Hepatic stellate cell (primary cell): ENCODE data around the gene RIOK1.
"Not testable (repeated sequence)": the region's sequence is repeated elsewhere in the genome, so short reads cannot be mapped to it uniquely, and the experiment has no call there.

Source experiments
- DNase-seq: peaks from one replicate; pipeline ENCODE4 v3.0.0; 2011; ENCODE audit warnings: low spot score

The RIOK1 gene

DNA sequence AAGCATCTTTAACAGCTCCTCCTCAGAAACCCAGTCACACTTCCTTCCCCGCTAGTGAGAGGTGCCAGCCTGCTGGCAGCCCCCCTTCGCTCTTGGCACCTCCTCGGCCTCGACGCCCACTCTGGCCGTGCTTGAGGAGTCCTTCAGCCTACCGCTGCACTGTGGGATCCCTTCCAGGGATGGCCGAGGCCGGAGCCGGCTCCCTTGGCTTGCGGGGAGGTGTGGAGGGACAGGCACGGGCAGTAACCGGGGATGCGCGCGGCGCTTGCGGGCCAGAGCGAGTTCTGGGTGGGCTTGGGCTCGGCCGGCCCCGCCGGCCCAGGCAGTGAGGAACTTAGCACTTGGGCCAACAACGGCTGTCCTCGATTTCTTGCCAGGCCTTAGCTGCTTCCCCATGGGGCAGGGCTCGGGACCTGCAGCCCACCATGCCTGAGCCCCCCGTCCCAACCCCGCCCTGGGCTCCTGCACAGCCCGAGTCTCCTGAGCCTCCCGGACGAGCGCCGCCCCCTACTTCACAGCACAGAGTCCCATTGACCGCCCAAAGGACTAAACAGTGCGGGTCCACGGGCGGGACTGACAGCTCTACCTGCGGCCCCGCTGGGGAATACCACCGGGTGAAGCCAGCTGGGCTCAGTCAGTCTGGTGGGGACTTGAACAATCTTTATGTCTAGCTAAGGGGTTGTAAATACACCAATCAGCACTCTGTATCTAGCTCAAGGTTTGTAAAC, 51.6 kb downstream of the RIOK1 start:
- DNase-seq: no peak

DNA sequence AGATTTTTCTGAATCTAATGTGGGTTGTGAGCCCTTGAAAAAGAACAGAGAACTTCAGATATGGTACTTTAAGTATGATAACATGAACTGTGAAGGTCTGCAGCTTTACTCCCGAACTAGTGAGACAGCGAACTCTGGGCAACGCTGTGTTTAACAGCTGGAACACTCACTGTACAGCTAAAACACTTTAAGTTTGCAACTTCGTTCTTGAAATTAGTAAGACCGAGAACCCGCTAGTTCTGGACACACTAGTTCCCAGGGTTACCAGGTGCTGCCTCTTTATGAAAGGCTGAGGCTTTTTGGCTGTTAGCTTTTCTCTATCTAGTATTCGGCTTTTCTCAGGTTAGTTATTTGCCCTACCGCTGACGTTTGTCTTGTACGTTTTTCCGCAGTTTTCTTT, 52.9 kb downstream of the RIOK1 start:
- DNase-seq: no peak

DNA sequence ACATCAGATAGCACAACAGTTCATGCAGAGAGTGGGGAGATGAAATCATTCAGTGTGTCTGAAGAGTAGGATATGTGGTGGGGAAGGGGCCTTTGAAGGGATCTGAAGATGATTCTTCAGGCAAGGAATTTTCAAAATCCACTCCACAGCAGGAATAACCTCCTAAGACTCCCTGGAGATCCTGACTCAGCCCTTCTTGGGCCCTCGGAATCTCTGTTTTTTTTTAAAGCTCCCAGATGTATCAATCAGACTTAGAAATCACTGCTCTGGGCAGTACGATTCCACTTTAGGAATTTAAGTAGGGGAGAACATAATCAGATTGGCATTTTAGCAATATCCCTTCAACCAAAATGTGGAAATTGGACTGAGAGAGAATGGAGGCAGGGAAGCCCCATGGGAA, 55.5 kb downstream of the RIOK1 start:
- DNase-seq: peak; percentile 71

DNA sequence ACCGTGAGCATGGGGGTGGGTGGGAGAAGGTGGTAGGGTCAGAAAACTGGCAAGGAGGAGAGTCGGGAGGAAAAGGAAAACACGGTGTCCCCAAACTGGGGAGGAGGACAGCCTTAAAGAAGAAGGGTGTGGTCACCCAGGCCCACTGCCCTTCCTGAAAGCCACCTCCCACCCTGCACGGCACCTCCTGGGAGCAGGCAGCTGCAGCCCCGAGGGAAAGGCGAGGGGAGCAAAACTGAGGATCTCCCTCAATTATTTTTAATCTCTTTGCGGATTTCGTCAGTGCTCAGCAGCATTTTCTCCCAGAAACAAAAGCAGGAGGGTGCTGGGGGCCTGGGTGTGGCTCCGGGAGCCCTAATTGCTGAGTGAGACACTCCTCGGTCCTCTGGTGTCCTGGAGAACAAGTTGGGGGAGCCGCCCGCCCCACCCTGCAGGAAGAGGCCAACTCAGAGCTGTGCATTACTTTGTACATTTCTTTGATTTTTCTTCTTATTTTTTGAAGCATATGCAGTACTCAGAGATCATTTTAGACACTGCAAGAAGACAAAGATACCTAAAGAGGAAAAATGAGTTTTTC, 56.4 kb downstream of the RIOK1 start:
- no peak for DNase-seq

DNA sequence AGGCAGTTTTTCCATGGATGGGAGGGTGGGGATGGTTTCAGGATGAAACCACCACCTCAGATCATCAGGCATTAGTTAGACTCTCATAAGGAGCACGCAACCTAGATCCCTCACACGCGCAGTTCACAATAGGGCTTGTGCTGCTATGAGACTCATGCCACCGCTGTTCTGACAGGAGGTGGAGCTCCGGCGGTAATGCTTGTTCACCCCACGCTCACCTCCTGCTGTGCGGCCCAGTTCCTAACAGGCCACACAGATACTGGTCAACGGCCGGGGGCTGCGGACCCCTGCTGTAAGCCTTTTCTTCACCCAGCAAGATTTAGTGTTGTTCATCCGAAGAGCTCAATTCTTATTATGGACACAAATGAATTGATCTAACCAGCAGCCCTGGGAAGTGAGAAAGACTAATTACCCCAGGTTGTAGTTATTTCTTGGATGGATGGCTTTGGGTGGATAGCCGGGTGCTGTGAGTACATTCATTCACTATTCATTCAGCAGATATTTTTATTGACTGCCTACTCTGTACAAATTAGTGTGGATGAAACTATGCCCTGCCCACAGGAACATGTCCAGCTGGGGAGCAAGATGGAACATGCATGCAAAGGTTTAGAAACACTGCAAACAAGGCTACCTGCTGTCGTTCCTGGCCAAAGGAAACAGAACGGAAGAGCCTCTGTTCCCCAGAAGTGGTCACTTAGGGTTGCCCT, 57.2 kb downstream of the RIOK1 start:
- no peak for DNase-seq

DNA sequence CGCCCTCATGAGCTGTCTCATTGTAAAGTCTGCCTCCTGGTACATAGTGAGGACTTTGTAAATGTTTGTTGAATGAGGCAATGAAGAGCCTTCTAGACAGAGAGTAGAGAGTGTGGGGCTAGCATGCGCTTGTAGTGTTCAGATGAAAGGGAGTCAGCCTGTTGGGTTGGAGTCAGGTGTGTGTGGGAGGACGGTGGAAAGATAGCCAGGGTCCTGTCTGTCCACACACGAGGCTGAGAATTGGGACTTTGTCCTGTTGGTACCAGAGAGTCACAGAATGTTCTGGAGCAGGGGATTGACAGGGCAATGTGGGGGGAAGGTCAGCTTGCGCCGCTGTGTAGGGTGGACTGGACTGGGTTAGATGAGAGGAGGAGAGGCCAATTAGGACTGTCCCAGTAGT, 58.6 kb downstream of the RIOK1 start:
- DNase-seq: no peak

DNA sequence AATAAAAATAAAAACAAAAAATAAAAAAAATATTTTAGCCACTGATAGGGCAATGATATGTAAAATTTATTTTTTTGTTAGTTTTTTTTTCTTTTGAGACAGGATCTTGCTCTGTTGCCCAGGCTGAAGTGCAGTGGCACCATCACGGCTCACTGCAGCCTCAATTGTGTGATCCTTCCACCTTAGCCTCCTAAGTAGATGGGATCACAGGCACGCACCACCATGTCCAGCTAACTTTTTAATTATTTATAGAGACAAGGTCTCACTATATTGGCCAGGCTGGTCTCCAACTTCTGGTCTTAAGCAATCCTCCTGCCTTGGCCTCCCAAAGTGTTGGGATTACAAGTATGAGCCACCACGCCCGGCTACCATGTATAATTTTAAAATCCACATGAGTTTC, 59.4 kb downstream of the RIOK1 start:
- no peak for DNase-seq

DNA sequence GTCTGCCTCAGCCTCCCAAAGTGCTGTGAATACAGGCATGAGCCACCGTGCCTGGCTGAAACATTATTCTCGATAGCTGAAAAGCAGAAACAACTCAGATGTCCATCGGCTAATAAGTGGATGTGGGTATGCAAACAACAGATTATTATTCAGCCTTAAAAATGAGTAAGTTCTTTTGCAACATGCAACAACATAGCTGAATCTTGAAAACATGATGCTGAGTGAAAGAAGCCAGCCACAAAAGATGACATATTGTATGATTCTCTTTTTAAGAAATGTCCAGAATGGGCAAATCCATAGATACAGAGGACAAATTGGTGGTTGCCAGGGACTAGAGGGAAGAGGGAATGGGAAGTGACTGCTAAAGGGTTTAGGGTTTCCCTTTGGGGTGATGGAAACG, 61.7 kb downstream of the RIOK1 start:
- no peak for DNase-seq

DNA sequence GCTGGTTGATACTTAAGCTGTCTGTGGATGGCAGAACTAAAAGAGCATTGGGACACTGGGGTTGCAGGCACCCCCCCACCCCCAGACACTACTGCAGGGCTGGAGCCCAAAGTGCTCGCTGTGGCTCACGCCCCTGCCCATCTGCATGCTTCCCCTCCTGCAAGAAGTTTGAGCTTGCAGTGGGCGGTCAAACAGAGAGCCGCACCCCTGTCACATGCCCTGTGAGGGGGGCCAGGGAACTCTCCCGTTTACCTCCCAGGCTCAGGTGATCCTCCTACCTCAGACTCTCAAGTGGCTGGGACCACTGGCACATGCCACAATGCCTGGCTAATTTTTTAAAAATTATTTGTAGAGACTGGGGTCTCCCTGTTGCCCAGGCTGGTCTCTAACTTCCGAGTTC, 63.3 kb downstream of the RIOK1 start:
- DNase-seq: no peak

DNA sequence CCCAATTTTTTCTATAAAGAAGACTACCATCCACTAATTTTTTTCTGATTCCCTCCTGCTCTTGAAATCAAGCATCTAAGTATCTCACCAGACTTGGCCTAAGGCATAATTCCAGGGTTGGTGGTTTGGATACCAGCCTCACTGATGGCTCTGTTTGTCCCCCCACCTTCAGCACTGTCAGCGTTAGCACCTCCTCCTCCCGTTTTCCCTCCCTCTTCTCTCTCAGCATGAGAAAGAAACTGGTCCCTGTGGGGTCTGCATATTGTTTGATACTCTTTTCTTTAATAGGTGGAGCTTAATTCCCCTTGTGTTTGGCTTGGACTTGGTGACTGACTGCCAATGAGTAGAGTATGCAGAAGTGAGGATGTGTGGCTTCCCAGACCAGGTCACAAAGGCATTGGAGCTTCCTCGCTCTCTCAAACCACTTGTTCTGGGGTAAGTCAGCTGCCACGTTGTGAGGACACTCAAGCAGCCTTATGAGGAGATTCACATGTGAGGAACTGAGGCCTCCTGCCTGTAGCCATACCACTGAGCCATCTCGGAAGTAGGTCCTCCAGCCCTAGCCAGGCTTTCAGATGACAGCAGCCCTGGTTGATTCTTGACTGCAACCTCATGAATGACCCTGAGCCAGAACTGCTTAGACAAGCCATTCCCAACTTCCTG, 65.2 kb downstream of the RIOK1 start:
- DNase-seq: no peak

DNA sequence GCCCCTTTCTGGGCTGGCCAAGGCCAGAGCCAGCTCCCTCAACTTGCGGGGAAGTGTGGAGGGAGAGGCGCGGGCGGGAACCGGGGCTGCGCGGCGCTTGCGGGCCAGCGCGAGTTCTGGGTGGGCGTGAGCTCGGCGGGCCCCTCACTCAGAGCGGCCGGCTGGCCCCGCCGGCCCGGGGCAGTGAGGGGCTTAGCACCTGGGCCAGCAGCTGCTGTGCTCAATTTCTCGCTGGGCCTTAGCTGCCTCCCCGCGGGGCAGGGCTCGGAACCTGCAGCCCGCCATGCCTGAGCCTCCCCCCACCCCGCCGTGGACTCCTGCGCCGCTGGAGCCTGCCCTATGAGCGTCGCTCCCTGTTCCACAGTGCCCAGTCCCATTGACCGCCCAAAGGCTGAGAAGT, 66.7 kb downstream of the RIOK1 start:
- DNase-seq: not testable (repeated sequence)

DNA sequence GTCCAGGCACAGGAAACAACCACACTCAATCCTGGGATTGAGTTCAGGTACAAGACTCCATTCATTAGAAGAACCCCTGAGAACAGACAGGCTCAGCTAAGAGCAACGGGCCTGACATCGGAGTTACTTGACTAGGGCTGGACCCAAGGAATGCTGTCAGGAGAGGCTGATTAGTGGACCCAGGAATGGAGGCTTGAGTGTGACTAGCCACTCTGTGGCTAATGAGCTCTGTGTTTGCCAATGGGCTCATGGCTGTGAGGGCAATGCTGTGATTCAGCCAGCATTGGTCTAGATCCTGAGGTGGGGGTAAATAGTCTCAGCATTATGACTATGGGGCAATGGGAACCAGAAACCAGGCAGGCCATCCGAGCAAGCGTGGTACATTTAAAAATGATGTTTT, 71.8 kb downstream of the RIOK1 start:
- DNase-seq: no peak

DNA sequence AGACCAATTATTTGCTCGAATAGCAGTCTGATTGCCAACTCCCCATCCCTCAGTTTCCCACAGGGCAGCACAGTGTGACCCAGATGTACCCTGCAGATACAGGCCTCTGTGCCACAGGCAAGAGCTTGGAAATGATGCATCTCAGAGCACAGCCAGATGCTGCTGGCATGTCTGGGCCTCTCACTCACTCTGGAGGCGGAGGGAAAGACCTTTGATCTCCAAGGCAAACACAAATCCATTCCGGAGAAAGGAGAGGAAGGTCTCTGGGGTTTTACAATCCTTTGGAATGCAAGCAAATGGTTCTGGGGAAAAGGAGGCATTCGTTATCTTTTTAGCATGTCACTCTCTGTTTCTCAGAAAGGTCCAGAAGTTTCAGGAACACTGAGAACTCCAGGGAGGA, 74.2 kb downstream of the RIOK1 start:
- peak; percentile 47 for DNase-seq

DNA sequence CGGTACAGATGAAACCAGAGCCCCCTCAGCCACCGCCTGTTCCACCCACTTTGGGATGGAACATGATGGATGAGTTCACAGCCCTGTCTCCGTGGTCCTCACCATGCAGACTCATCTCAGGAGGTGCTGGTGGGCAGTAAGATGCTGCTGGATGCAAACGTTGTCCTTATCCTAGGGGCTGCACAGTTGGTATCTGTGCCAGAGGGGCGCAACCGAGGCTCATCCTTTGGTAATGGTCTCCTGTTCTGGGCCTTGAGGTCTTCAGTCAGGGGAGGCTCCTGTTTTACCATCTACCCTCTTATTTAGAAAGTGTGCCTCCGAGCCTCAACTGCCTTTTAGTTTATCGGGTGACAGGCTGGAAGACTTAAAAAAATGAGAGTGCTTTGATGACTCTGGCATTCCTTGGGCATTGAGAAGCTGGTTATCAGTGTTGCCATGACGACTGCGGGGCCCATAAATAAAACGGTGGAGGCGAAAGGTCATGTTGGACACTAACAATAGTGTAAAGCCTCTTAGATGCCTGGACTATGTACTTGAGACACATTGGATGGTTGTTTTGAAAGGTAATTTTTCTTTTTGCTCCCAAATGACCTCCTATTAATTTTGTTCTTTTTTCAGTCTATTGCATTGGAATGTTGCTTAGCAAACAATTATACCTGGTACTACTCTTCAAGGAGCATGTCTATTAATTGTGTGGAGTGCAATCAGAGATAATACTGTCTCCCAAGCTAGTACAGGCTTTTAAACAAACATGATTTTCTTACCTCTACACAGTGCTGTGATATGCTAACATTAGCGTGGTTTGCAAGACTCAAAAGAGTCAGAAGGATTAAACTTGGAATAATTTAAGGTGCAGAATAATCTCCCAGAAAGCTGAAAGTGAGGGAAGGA, 77.6 kb downstream of the RIOK1 start:
- DNase-seq: no peak
